CD4-positive, alpha-beta T cell treated with Interleukin-4 for 1 hour (primary cell): Measurements from ENCODE around the gene PIGH.
"Not testable (repeated sequence)": the region's sequence is repeated elsewhere in the genome, so short reads cannot be mapped to it uniquely, and the experiment has no call there.

Experiments
- DNase-seq, 2 donors: peaks; one replicate each; pipeline ENCODE4 v3.0.0-alpha.2; 2020 to 2022

PIGH gene

GRCh38 chr14:67547224-67547780, 52.8 kb downstream of the PIGH start:
- no peak for DNase-seq

- DNase-seq: no peak
Observed at GRCh38 chr14:67544590-67544989, 55.5 kb downstream of the PIGH start.

- DNase-seq: not testable (repeated sequence)
Observed at GRCh38 chr14:67542620-67543019, 57.4 kb downstream of the PIGH start.

DNA sequence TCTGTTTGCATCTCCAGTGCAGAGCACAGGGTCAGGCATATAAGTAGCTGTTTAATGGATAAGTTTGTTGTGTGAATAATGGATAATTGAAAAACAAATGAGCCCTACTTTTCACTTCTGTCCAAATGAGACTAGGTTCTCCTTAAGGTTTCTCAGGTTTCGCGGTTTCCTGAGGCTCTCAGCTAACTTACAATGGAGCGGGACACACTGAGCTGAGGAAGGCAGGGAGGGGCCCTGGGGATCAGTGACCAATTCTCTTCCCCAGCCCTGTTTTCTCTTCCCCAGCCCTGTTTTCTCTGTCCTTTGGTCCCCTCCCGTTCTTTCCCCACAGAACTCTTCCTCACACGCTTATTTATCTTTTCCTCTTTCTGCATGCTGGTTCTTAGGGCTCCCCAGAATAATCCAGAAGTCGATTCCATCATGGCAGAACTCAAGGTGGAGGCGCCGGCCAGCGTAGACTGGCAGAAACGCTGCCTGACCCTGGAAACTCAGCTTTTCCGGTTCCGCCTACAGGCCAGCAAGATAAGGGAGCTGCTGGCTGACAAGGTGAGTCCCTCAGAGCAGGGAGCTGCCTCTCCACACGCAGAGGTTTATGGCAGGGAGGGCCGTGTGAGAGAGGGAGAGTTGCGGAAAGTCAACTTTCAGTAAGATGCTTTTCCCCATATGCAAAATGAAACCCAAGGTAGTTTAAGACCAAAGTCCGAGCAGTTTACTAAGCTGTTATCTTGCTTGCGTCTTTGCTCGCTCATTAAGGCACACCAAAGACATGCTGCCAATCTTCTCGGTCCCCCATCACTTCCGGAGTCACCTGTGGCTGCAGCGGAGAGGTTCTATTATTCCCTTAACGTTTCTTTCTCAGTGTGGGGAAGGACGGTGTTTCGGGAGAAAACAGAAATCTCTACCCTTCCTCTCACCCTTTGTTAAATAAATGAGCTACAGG, 58.4 kb downstream of the PIGH start:
- no peak for DNase-seq
